GM19035 (cell line): ENCODE measurements around the gene EFEMP1.

ENCODE experiments used
- ATAC-seq: cut with Tn5 transposase; IDR thresholded peaks from one replicate; pipeline ENCODE4 v1.9.1; 2021; ENCODE audit not compliant: unreplicated experiment

Gene EFEMP1

GRCh38 chr2:55934337-55934736 is 10.8 kb upstream of the EFEMP1 start:
- ATAC-seq, result no peak

- ATAC-seq, result no peak
These were observed 9.3 kb upstream of the EFEMP1 start for GRCh38 chr2:55932843-55933242.

GRCh38 chr2:55931281-55931680 is 7.7 kb upstream of the EFEMP1 start:
- ATAC-seq, result no peak

GRCh38 chr2:55929476-55929875 is 5.9 kb upstream of the EFEMP1 start:
- no peak for ATAC-seq

GRCh38 chr2:55926974-55927373 is 3.4 kb upstream of the EFEMP1 start:
- no peak for ATAC-seq

GRCh38 chr2:55926246-55926645 is 2.7 kb upstream of the EFEMP1 start:
- no peak for ATAC-seq

- no peak for ATAC-seq
These were observed 370 bp upstream of the EFEMP1 start for GRCh38 chr2:55923982-55924321.

- ATAC-seq, result no peak
These were observed 1.2 kb downstream of the EFEMP1 start for GRCh38 chr2:55922291-55922907.

GRCh38 chr2:55919574-55919973 is 4.0 kb downstream of the EFEMP1 start:
- ATAC-seq, result no peak

GRCh38 chr2:55918856-55919255 is 4.7 kb downstream of the EFEMP1 start:
- ATAC-seq, result no peak

- no peak for ATAC-seq
These were observed 5.7 kb downstream of the EFEMP1 start for GRCh38 chr2:55917713-55918390.

GRCh38 chr2:55917117-55917516 is 6.5 kb downstream of the EFEMP1 start:
- ATAC-seq, result no peak

GRCh38 chr2:55916473-55917049 is 7.0 kb downstream of the EFEMP1 start:
- no peak for ATAC-seq

- no peak for ATAC-seq
These were observed 8.8 kb downstream of the EFEMP1 start for GRCh38 chr2:55914786-55915185.

GRCh38 chr2:55912926-55913325 is 10.7 kb downstream of the EFEMP1 start:
- ATAC-seq, result no peak

- ATAC-seq, result no peak
These were observed 13.5 kb downstream of the EFEMP1 start for GRCh38 chr2:55910077-55910476.

GRCh38 chr2:55907686-55908085 is 15.9 kb downstream of the EFEMP1 start:
- no peak for ATAC-seq

- no peak for ATAC-seq
These were observed 16.6 kb downstream of the EFEMP1 start for GRCh38 chr2:55906993-55907392.

- no peak for ATAC-seq
These were observed 19.9 kb downstream of the EFEMP1 start for GRCh38 chr2:55903727-55904126.

GRCh38 chr2:55902971-55903370 is 20.6 kb downstream of the EFEMP1 start:
- no peak for ATAC-seq

- no peak for ATAC-seq
These were observed 21.2 kb downstream of the EFEMP1 start for GRCh38 chr2:55902429-55902828.

GRCh38 chr2:55901941-55902340 is 21.6 kb downstream of the EFEMP1 start:
- ATAC-seq, result no peak

- no peak for ATAC-seq
These were observed 22.3 kb downstream of the EFEMP1 start for GRCh38 chr2:55901322-55901721.
